GM23338 (cell line): Measurements from ENCODE around the gene ACSL3.

Experiments used
- CTCF ChIP-seq, 2 experiments: fragments of 200-600 bp in 1 of 2; sonication (generic) in 1 of 2; conservative IDR thresholded peaks; 2 replicates each; pipeline versions ENCODE4 v1.5.1 to v1.6.1; 2016 to 2017; ENCODE audit warnings: antibody characterized with exemption in 2 of 2, low read depth in 2 of 2, mild to moderate bottlenecking in 2 of 2, moderate library complexity in 1 of 2
- EZH2 ChIP-seq: fragments of 200-600 bp; sonication (generic); IDR thresholded peaks from one replicate; pipeline ENCODE4 v1.8.0; 2017; ENCODE audit warnings: antibody characterized with exemption, mild to moderate bottlenecking, low read depth; ENCODE audit not compliant: unreplicated experiment
- POLR2AphosphoS5 ChIP-seq: IDR thresholded peaks from 2 replicates; pipeline ENCODE4 v1.6.1; 2016; ENCODE audit warnings: antibody characterized with exemption, low read depth
- ZNF114 ChIP-seq: fragments of 250-450 bp; sonication (Bioruptor Pico); IDR thresholded peaks from 2 replicates; pipeline ENCODE4 v1.5.0; 2020; ENCODE audit warnings: mild to moderate bottlenecking, moderate library complexity

GRCh38 chr2:222878877-222879603 is 18.2 kb downstream of the ACSL3 start:
- TF ChIP-seq CTCF (conservative IDR thresholded peaks at IDR 0.05; ENCODE audit: low read depth in 2 of 2) (no peak), ZNF114 (CRISPR knock-in tag) (no peak), EZH2 (no peak), POLR2AphosphoS5 (no peak)
